C1 segment of cervical spinal cord (tissue), 14 donors: Measurements from ENCODE around the gene TSC2.

ENCODE experiments used
- DNase-seq, 14 donors: peaks; one replicate each; lab custom pipeline; 2025; lab: John Stamatoyannopoulos, UW

TSC2 gene

DNA sequence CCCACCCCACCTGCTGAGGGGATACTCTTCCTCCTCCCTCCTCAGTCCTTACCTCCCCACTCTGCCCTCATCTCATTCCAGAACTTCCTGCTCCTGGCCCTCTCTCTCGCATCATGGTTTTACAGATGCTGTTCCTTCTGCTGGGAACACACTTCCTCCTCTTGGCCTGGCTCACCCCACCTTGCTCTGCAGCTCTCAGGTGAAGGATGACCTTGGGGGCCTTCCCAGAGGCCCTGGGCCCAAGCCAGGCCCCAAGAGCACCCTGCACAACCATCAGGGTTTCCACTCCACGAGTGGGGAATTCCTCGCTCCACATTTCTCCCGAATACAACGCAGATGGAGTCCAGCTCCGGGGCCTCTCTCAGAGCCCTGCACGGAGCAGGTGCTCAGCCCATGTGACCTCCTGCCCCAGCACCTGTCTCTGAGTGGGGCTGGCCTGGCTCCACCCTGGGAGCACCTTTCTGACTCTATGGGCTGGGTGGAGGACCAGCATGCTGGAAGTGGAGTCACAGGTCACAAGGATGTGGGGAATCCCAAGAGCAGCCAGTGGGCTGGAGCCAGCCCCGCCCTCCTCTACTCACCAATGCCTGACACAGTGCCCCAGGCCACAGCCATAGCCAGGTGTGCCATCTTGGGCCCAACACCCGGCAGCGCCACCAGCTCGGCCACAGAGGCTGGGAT, 4.7 kb upstream of the TSC2 start:
- DNase-seq: no peak

DNA sequence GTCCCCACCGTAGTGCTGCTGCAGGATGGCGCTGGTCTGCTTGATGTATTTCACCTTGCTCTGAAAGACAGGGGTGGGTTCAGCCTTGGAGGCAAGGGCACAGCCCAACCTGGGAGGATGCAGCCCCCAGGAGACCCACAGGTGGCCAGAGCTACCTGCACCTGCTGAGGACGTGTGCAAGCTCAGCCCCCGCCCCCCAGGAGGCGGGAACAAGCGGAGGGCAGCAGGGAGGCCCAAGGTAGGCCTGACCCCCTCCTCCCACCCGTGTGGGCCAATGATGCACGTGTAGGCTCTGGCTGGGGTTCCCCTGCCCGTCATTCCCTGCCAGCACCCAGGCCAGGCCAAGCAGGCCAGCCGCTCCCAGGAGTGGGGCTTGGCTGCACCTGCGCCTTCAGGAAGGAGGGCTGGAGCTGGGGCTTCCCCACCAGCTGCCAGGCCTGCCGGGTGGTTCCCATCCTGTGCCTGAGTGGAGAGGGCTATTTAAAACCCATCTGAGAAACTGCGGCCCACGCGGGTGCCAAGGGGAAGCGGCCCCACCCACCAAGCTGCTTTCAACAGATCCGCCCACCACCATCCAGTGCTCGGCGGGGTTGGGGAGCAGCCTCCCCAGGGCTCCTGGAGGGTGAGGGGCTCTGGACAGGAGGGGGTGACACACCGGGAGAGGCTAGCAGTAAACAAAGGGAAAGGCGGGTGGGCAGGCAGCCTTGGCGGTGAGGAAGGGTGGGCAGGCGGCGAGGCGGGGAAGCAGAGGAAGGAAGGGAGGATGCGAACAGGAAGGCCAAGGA, 3.9 kb upstream of the TSC2 start:
- DNase-seq: peak in 1 of 14 donors; percentile 26

DNA sequence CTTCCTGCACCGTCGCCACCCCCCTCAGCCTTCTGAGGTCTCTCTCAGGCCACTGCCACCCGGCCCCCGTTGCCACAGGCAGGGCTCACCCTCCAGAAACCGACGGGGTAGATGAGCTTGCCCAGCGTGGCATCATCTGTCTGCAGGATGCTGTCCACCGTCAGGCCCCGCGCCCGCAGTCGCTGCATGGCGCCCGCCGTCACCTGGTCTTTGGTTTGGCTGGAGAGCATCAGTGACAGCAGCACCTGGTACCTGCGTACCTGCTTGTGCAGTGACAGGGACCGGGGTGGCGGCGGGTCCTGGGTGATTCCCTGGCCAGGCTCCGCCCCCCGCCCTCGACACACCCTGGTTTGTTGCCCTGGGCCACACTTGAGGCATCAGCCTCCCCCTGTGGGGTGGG, 3.2 kb upstream of the TSC2 start:
- no peak for DNase-seq

- no peak for DNase-seq
Observed at GRCh38 chr16:2045965-2046892, 1.6 kb upstream of the TSC2 start.

DNA sequence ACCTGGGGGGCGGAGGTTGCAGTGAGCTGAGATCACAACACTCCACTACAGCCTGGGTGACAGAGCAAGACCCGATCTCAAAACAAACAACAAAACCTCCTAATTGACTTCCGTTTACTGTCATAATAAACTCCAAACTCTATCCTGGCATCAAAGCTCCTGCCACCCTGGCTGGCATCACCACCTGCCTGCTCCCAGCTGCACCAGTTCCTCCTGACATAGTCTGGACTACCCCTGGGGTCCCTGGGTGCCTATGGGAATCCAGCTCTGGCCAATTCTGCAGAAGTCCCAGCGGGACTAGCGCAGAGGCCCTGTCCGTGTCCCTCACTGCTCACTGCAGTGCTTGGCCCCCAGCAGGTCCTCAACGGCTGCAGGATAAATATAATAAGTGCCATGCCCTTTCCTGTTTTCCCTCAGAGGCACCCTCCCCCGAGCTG, 874 bp upstream of the TSC2 start:
- no peak for DNase-seq

GRCh38 chr16:2048116-2048543, 345 bp downstream of the TSC2 start:
- DNase-seq: no peak

DNA sequence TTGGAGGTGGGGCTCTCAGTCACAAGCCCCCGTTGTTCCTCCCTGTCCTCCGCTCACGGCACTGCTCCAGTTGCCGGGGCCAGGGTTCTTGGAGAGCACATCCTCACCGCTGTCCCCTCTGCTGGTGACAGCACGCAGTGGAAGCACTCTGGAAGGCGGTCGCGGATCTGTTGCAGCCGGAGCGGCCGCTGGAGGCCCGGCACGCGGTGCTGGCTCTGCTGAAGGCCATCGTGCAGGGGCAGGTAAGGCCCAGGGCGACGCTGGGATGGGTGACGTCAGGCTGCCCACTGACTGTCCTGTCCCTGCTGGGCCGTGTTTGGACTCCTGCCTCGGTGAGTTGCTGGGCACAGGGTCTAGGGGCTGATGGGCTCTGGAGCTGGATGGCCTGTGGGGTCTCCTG, 5.4 kb downstream of the TSC2 start:
- DNase-seq: no peak

GRCh38 chr16:2053897-2054296, 6.1 kb downstream of the TSC2 start:
- DNase-seq: no peak

DNA sequence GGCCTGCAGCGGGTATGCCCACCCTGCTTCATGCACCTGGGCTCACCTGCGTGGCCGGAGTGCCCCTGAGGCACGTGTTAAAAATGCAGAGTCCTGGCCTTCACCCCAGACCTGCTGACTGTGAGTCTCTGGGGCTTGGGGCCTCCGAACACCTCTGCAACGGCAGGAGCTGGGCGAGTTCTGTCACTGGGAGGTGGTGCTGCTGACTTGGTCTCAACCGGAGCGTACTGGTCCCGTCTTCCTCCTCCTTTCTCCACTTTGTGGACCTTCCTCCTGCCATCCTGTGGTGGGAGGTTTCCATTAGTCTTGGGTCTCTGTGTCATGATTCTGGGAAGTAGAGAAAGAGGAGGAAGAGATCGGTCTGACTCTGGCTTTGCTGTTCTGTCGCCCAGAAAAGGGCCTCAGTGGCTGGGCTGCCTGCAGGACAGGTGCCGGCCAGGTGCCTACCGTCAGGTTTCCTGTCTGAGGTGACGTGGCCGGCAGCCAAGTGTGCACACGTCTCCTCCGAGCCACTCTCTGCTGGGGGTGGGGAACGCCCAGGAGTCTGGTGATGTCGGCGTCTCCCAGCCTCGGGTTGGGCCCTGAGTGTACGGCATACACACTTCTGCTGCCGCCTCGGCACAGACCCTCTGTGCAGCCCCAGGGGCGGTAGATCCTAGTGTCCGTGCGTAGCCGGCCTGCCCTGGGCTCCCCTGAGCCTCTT, 6.9 kb downstream of the TSC2 start:
- DNase-seq: no peak

DNA sequence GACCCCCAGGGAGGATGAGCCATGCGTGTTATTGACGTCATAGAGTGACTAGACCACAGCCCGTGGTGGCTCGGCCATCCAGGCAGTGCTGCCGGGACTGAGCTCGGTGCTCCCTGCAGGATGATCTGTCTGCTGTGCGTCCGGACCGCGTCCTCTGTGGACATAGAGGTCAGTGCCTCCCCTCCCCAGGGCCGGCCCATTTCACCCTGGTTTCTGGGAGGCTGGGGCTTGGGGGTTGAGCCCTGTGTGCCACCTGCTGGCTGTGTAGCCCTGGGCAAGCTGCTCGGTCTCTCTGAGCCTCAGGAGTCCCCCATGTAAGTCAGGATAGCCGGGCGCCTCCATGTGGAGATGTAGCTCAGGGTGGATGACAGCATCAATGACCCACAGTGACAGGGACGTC, 8.3 kb downstream of the TSC2 start:
- peak in 2 of 14 donors; percentile 27 to 57 for DNase-seq

DNA sequence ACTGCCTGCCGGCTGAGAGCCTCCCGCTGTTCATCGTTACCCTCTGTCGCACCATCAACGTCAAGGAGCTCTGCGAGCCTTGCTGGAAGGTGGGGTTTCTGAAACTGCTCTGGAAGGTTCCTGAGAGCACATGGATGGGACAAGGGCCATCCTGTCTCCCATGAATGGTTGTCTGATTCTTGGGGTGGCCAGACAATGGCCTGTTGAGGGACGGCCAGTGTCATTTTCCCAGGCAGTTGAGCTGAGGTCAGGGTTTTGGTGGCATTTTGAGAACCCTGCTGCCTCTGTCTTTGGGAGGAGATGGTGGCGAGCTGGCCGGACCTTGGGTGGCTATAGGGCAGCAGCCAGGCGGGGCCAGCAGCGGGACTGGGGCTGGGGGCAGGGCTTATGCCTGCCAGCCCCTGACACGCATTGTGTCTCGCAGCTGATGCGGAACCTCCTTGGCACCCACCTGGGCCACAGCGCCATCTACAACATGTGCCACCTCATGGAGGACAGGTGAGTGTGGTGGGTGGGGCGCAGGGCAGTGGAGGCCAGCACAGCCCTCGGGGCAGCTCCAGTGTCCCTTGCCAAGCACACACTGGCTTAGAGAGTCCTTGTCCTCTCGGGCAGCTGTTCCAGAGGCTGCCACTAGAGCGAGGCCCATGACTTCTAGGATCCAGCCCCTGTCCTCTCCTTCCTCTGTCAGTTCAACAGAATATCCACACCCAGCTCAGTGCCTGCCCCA, 9.1 kb downstream of the TSC2 start:
- DNase-seq: peak in 10 of 14 donors; percentile 7 to 57 (median 22)

DNA sequence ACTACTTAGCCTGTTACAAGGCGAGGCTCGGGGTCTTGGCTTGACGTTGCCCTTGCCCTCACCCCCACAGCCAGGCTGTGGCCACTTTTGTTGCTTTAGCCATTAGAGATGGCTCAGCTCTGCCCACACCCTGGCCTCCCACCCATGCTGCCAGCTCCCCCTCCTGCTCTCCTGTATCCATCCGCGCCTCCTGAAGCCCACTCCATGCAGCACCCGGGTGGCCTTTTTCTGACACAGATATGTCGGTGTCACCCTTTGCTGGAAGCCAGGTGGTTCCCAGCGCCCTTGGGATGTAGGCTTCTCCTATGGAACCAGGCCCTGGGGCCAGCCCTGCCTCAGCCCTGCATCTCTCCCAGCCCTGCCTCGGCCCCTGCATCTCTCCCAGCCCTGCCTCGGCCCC, 9.7 kb downstream of the TSC2 start:
- no peak for DNase-seq

GRCh38 chr16:2058420-2058819, 10.6 kb downstream of the TSC2 start:
- no peak for DNase-seq

GRCh38 chr16:2058872-2059271, 11.1 kb downstream of the TSC2 start:
- DNase-seq: no peak

DNA sequence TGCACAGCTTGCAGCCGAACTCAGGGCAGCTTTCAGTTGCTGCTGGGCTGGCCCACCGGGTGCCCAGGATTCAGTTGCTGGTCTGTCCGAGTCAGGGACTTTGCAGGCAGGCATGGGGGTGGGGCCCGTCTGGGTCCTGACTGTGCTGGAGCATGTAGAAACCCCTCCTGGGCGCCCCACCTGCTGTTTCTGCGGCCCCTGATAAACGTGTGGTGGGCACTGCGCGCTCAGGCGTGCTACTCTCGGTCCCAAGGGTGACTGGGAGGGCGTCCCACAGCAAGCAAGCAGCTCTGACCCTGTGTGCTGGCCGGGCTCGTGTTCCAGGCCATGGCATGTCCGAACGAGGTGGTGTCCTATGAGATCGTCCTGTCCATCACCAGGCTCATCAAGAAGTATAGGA, 12.6 kb downstream of the TSC2 start:
- no peak for DNase-seq

GRCh38 chr16:2061023-2061422, 13.2 kb downstream of the TSC2 start:
- no peak for DNase-seq

DNA sequence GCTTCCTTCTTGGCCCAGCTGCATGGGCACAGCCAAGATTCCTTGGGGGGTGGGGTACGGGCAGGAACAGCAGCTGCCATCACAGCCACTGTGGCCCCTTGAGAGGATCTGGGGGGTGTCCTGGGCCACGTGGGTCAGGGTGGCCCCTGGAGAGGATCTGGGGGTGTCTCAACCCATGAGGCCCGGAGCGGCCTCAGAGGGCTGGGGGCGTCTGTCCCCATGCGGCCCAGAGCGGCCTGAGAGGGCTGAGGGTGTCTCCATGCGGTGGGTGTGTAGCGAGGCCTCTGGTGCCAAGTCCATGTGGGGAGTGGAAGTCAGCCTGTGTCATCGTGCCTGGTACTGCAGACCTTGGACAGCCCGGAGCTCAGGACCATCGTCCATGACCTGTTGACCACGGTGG, 13.7 kb downstream of the TSC2 start:
- DNase-seq: no peak

GRCh38 chr16:2062801-2063200, 15.0 kb downstream of the TSC2 start:
- no peak for DNase-seq

- DNase-seq: no peak
Observed at GRCh38 chr16:2063861-2064260, 16.1 kb downstream of the TSC2 start.

- no peak for DNase-seq
Observed at GRCh38 chr16:2064368-2064945, 16.7 kb downstream of the TSC2 start.
